ENCODE measurements around the gene AOC2. TPM values are rescaled to one million over a fixed set of nuclear protein-coding genes. Genes with fewer than 3 reads are reported as not detected.

The AOC2 gene
- total and polyA plus RNA-seq, 2 of the 13 experiments (the other 11 are each of a cell fraction or from before 2014, with no cell fraction given), result 1.2 to 3.3 TPM

- TF ChIP-seq, protein P1, sequence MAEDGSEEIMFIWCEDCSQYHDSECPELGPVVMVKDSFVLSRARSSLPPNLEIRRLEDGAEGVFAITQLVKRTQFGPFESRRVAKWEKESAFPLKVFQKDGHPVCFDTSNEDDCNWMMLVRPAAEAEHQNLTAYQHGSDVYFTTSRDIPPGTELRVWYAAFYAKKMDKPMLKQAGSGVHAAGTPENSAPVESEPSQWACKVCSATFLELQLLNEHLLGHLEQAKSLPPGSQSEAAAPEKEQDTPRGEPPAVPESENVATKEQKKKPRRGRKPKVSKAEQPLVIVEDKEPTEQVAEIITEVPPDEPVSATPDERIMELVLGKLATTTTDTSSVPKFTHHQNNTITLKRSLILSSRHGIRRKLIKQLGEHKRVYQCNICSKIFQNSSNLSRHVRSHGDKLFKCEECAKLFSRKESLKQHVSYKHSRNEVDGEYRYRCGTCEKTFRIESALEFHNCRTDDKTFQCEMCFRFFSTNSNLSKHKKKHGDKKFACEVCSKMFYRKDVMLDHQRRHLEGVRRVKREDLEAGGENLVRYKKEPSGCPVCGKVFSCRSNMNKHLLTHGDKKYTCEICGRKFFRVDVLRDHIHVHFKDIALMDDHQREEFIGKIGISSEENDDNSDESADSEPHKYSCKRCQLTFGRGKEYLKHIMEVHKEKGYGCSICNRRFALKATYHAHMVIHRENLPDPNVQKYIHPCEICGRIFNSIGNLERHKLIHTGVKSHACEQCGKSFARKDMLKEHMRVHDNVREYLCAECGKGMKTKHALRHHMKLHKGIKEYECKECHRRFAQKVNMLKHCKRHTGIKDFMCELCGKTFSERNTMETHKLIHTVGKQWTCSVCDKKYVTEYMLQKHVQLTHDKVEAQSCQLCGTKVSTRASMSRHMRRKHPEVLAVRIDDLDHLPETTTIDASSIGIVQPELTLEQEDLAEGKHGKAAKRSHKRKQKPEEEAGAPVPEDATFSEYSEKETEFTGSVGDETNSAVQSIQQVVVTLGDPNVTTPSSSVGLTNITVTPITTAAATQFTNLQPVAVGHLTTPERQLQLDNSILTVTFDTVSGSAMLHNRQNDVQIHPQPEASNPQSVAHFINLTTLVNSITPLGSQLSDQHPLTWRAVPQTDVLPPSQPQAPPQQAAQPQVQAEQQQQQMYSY (CRISPR knock-in tag; IDR thresholded peaks at IDR 0.05), result no peak
- TF ChIP-seq KDM3A (CRISPR knock-in tag; IDR thresholded peaks at IDR 0.05; ENCODE audit: low read depth) (no peak), ZNF510 (CRISPR knock-in tag; IDR thresholded peaks at IDR 0.05; ENCODE audit: low read depth) (no peak), NONO (IDR thresholded peaks at IDR 0.05) (no peak), NONO (CRISPR knock-in tag; conservative IDR thresholded peaks at IDR 0.05) (no peak; the same call in none of the 2 replicates), ZKSCAN5 (CRISPR knock-in tag; IDR thresholded peaks at IDR 0.05) (no peak), MEF2D (CRISPR knock-in tag; IDR thresholded peaks at IDR 0.05) (no peak), ATF4 (CRISPR knock-in tag; IDR thresholded peaks at IDR 0.05) (no peak), STAT5B (CRISPR knock-in tag; IDR thresholded peaks at IDR 0.05) (no peak), ZNF577 (CRISPR knock-in tag; IDR thresholded peaks at IDR 0.05; ENCODE audit: borderline replicate concordance, low read depth) (no peak), ZFP91 (CRISPR knock-in tag; IDR thresholded peaks at IDR 0.05; ENCODE audit: borderline replicate concordance) (no peak), ZNF143 (CRISPR knock-in tag; IDR thresholded peaks at IDR 0.05) (no peak), TEAD2 (CRISPR knock-in tag; IDR thresholded peaks at IDR 0.05) (no peak), GATA4 (IDR thresholded peaks at IDR 0.05; ENCODE audit: borderline replicate concordance, low read depth) (no peak), ZNF776 (CRISPR knock-in tag; IDR thresholded peaks at IDR 0.05) (no peak), ZNF773 (CRISPR knock-in tag; IDR thresholded peaks at IDR 0.05; ENCODE audit: borderline replicate concordance) (no peak), CHD2 (IDR thresholded peaks at IDR 0.05; ENCODE audit: low read depth, low read length) (no peak), ZFP1 (CRISPR knock-in tag; IDR thresholded peaks at IDR 0.05) (0 out of 2 replicates have a peak, but pooled peaks have one; percentile 31), LRRFIP1 (CRISPR knock-in tag; conservative IDR thresholded peaks at IDR 0.05) (no peak), MBNL3 (CRISPR knock-in tag; conservative IDR thresholded peaks at IDR 0.05) (no peak), ZNF557 (CRISPR knock-in tag; IDR thresholded peaks at IDR 0.05) (no peak), MTF1 (CRISPR knock-in tag; IDR thresholded peaks at IDR 0.05) (no peak)
- TF ChIP-seq, protein P2, sequence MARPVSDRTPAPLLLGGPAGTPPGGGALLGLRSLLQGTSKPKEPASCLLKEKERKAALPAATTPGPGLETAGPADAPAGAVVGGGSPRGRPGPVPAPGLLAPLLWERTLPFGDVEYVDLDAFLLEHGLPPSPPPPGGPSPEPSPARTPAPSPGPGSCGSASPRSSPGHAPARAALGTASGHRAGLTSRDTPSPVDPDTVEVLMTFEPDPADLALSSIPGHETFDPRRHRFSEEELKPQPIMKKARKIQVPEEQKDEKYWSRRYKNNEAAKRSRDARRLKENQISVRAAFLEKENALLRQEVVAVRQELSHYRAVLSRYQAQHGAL (CRISPR knock-in tag; IDR thresholded peaks at IDR 0.05; ENCODE audit: not compliant biosample characterization), result no peak
Observed at GRCh38 chr17:42855048-42855596, 10.7 kb downstream of the AOC2 start (continued).

Measured in HepG2 (cell line).